Pulmonary artery endothelial cell (primary cell): ENCODE data around the gene RPRD1B. TPM values are rescaled to one million over a fixed set of nuclear protein-coding genes. Genes with fewer than 3 reads are reported as not detected.

Source experiments
- DNase-seq: peaks from one replicate; pipeline ENCODE4 v3.0.0-alpha.2; 2011; ENCODE audit warnings: low read depth, low spot score
- total RNA-seq: library from RNA; depleted of rRNA; stranded (reverse); fragments of >200 nt; gene quantifications from 2 replicates; pipeline ENCODE4 v1.2.3, GENCODE V29; 2014

Gene RPRD1B
- total RNA-seq, 1 donor from 2014 or later: 15.8 TPM

GRCh38 chr20:38135271-38135650, 101.7 kb downstream of the RPRD1B start:
- no peak for DNase-seq

GRCh38 chr20:38135651-38136420, 102.3 kb downstream of the RPRD1B start:
- DNase-seq: no peak

- DNase-seq: no peak
Measured at GRCh38 chr20:38136421-38137245, 103.1 kb downstream of the RPRD1B start.

- DNase-seq: no peak
Measured at GRCh38 chr20:38137441-38138037, 104.0 kb downstream of the RPRD1B start.

GRCh38 chr20:38138086-38138778, 104.7 kb downstream of the RPRD1B start:
- no peak for DNase-seq

- no peak for DNase-seq
Measured at GRCh38 chr20:38139156-38139912, 105.8 kb downstream of the RPRD1B start.

- DNase-seq: no peak
Measured at GRCh38 chr20:38139977-38140753, 106.6 kb downstream of the RPRD1B start.

GRCh38 chr20:38141204-38141888, 107.8 kb downstream of the RPRD1B start:
- DNase-seq: no peak

Other genes starting within 250 kb of the RPRD1B start
- 0.20 and 0.35 TPM in 2 replicates for gene VSTM2L, start 130.6 kb upstream of the RPRD1B start, total RNA-seq
- gene TTI1, start 290 bp upstream of the RPRD1B start, total RNA-seq: 16.4 and 26.0 TPM in 2 replicates
- gene TGM2, start 131.5 kb downstream of the RPRD1B start, total RNA-seq: 390 and 674 TPM in 2 replicates
- gene KIAA1755, start 227.0 kb downstream of the RPRD1B start, total RNA-seq: 0.07 TPM in 2 replicates